GM11168 (cell line): ENCODE data around the gene HBS1L.

Source experiments
- in situ Hi-C: fragments of 300-500 bp; cut with MboI; formaldehyde crosslinking; loops from one replicate; pipeline ENCODE4 v1.12.0; 2022; ENCODE audit warnings: low sequenced_read_pairs; ENCODE audit not compliant: unreplicated experiment

Gene HBS1L

GRCh38 chr6:134921721-134922261, 132.8 kb downstream of the HBS1L start:
- in situ Hi-C loops = no loop called here

DNA sequence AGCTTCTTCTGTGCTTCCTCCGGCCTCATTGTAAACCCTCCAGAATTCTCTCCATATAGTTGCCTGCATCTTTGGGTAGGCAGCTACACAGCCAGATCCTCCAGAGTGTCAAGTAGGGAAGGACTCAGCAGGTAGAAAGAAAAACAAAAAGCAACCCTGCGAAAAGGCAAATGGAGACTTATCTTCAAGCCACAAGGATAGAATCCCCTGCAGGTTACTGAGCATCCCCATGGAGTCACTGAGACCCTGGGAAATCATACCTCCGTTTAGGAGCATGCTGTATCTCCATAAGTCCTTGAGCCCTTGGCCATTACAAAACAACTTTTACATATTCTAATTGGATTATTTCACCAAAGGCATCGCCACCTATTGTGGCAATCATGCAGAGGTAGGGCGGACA, 133.3 kb downstream of the HBS1L start:
- in situ Hi-C loops = no loop called here

- in situ Hi-C loops = no loop called here
These were observed 134.2 kb downstream of the HBS1L start for GRCh38 chr6:134920422-134920821.

- in situ Hi-C loops = no loop called here
These were observed 136.1 kb downstream of the HBS1L start for GRCh38 chr6:134918418-134918961.

DNA sequence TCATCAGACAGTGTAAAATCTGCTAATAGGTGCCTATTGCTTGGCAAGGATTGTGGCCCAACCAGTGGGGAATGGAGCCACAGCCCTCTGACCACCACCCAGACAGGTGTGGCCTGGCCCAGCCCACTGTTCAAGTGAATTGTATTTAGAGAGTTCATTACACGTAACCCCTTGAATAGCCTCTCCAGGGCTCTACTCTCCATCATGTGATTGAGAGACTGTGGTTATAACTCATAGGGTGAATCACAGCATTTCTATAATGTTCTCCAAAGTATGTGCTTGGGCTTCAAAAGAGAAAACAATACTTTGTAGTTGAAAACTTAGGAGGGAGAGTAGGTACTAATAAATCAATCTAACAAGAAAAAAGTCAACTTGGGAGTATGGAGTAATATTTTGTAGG, 143.1 kb downstream of the HBS1L start:
- in situ Hi-C loops = no loop called here

- in situ Hi-C loops = no loop called here
These were observed 144.1 kb downstream of the HBS1L start for GRCh38 chr6:134910593-134910935.
